Thoracic aorta endothelial cell (primary cell): Measurements from ENCODE around the gene MKRN1. TPM values are rescaled to one million over a fixed set of nuclear protein-coding genes. Genes with fewer than 3 reads are reported as not detected.

Source experiments
- total RNA-seq: library from RNA; depleted of rRNA; stranded (reverse); fragments of >200 nt; gene quantifications from 2 replicates; pipeline ENCODE4 v1.2.3, GENCODE V29; 2012

Gene MKRN1, protein sequence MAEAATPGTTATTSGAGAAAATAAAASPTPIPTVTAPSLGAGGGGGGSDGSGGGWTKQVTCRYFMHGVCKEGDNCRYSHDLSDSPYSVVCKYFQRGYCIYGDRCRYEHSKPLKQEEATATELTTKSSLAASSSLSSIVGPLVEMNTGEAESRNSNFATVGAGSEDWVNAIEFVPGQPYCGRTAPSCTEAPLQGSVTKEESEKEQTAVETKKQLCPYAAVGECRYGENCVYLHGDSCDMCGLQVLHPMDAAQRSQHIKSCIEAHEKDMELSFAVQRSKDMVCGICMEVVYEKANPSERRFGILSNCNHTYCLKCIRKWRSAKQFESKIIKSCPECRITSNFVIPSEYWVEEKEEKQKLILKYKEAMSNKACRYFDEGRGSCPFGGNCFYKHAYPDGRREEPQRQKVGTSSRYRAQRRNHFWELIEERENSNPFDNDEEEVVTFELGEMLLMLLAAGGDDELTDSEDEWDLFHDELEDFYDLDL
- 46.5 and 48.8 TPM in 2 replicates for total RNA-seq

DNA sequence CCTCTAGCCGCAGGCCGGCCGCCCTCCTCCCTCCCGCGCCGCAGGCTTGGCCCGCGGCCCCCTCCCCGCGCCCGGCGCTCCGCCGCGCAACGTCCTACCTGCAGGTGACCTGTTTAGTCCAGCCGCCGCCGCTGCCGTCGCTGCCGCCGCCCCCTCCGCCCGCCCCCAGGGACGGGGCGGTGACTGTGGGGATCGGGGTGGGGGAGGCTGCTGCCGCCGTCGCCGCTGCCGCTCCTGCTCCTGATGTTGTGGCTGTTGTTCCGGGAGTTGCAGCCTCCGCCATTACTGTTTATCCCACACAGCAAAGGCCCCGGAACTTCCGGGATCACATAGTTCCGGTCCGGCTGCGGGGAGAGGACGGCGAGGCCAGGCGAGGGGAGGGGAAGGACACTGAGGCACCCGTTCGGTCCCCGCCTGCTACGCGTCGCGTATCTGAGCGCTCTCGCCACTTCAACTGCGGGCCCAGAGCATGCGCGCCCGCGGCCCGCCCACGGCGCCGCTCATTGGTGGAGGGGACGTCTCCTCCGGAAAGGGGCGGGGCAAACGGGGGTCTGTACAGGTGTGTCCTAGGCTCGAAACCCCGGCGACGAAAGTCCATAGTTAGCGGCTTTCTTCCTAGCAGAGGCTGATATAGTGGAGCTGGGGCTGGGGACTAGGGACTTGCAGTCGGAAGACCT, at the start of gene MKRN1:
MKRN1 (minus strand) TSS at position 444 of the 677 bp plus-strand sequence; CDS start at position 283, 161 bp downstream.

GRCh38 chr7:140403878-140404564, 75.3 kb downstream of the MKRN1 start, which contains the start of gene RAB19:
Gene RAB19 (plus strand): TSS chr7:140404058. CDS start chr7:140407647, 3,589 bp downstream.

Other genes with a start within 250 kb of the MKRN1 start
- 48.0 and 56.1 TPM in 2 replicates for gene SLC37A3, start 81.0 kb downstream of the MKRN1 start, total RNA-seq
- gene RAB19, start 75.4 kb downstream of the MKRN1 start, total RNA-seq: not detected in 2 replicates
- gene DENND2A, start 161.3 kb upstream of the MKRN1 start, total RNA-seq: not detected in 2 replicates
- gene ADCK2, start 193.4 kb upstream of the MKRN1 start, total RNA-seq: 20.2 and 26.7 TPM in 2 replicates
- gene NDUFB2, start 217.2 kb upstream of the MKRN1 start, total RNA-seq: 145 and 159 TPM in 2 replicates